SK-N-SH (cell line): Measurements from ENCODE around the gene COX15.

Experiments used
- CTCF ChIP-seq: fragments of 200-600 bp; sonication (generic); IDR thresholded peaks from 2 replicates; pipeline ENCODE4 v1.6.1; 2017; ENCODE audit warnings: antibody characterized with exemption, mild to moderate bottlenecking, moderate library complexity
- EP300 ChIP-seq, 2 experiments: IDR thresholded peaks; 2 replicates each; pipeline versions ENCODE4 v1.4.0 to v1.6.1; 2012; ENCODE audit warnings: borderline replicate concordance in 1 of 2, low read depth in 1 of 2, low read length in 1 of 2
- EZH2phosphoT487 ChIP-seq: fragments of 200-600 bp; sonication (generic); IDR thresholded peaks from 2 replicates; pipeline ENCODE4 v1.6.1; 2017; ENCODE audit warnings: low read depth, mixed run types, mild to moderate bottlenecking, antibody characterized with exemption, moderate library complexity, borderline replicate concordance
- MAX ChIP-seq: IDR thresholded peaks from 2 replicates; pipeline ENCODE4 v1.4.0; 2012; ENCODE audit warnings: low read depth
- POLR2AphosphoS5 ChIP-seq: IDR thresholded peaks from 2 replicates; pipeline ENCODE4 v1.6.1; 2012; ENCODE audit warnings: low read depth, low read length
- SIN3A ChIP-seq: IDR thresholded peaks from 2 replicates; pipeline ENCODE4 v1.6.1; 2012; ENCODE audit warnings: low read depth, mild to moderate bottlenecking, low read length, moderate library complexity, borderline replicate concordance
- USF2 ChIP-seq: fragments of 150-350 bp; IDR thresholded peaks from 2 replicates; pipeline ENCODE4 v1.6.1; 2017; ENCODE audit warnings: antibody characterized with exemption, low read length, low read depth, borderline replicate concordance
- ZBTB33 ChIP-seq: IDR thresholded peaks from 2 replicates; pipeline ENCODE4 v1.4.0; 2012; ENCODE audit warnings: low read depth, borderline replicate concordance

- no peak for TF ChIP-seq EP300 (IDR thresholded peaks at IDR 0.05; ENCODE audit: borderline replicate concordance in 1 of 2, low read depth in 1 of 2, low read length in 1 of 2)
- TF ChIP-seq CTCF, result no peak
- no peak for TF ChIP-seq MAX
- no peak for TF ChIP-seq POLR2AphosphoS5
- no peak for TF ChIP-seq SIN3A
- no peak for TF ChIP-seq EZH2phosphoT487
- no peak for TF ChIP-seq USF2
- TF ChIP-seq ZBTB33, result no peak
Measured at GRCh38 chr10:99700649-99701048, 31.3 kb downstream of the COX15 start.
